DMS114 treated with DMSO at 0.1 percent for 48 hours (cell line): Measurements from ENCODE around the gene PUM1.

Source experiments
- DNase-seq: peaks from one replicate; lab custom pipeline; 2025; ENCODE audit not compliant: unreplicated experiment; lab: John Stamatoyannopoulos, UW

PUM1 gene

GRCh38 chr1:31032266-31032665 lies 33.3 kb downstream of the PUM1 start:
- DNase-seq: no peak

- no peak for DNase-seq
These were observed 34.0 kb downstream of the PUM1 start for GRCh38 chr1:31031330-31032143.

DNA sequence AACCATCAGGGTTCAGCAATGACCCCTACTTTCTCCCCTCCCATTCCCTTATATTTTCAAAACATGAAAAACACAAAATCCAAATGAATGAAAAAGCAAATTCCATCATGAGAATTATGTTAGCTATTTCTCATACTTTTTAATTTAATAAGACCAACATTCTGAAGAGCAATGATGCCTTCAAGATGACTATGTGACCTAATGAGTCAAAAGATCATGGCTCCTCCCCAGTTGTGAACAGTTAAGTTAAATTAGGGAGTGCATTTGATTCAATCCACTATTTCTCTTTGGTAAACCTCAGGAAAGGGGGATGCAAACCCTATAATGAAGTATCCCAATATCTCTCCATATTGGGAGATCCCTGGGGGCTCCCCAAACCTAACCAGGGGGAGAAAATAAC lies 36.5 kb downstream of the PUM1 start:
- no peak for DNase-seq

DNA sequence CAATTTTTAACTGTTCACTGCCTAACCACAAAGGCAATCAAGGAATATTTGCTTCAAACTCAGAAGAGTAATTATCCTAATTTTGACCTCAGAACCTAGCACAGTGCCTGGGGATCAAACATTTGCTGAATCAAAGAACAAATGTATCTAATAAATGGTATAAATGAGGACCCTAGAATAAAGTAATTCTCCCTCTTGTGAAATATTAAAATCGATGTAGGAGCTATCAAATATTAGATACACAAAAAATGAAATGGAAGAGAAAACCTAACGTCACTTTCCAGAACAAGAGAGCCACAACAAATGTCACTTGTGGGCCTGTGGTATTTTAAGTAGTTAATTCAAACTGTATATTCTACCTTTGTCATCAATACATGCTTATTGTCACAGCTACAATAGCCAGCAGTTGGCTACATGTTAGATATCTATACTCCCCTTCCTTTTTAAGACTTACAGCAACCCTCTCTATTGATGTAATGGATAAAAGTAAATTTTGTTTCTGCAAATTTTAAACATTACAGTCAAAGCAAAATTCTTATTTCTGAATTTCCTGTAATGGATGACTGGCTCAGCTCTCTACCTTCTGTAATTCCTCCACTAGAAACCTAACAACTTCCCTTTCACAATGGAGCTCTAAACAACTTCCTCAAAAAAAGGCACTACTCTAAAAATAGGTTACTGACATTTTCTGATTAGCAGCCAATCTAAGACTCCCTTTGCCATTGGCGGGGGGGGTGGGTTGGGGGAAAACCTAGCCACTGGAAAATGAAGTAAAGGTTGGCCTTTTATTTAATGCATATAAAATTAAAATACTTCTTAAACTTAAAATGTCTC lies 37.6 kb downstream of the PUM1 start:
- DNase-seq: no peak

- DNase-seq: no peak
These were observed 43.3 kb downstream of the PUM1 start for GRCh38 chr1:31022259-31022658.

GRCh38 chr1:31020007-31020790 lies 45.3 kb downstream of the PUM1 start:
- DNase-seq: no peak

DNA sequence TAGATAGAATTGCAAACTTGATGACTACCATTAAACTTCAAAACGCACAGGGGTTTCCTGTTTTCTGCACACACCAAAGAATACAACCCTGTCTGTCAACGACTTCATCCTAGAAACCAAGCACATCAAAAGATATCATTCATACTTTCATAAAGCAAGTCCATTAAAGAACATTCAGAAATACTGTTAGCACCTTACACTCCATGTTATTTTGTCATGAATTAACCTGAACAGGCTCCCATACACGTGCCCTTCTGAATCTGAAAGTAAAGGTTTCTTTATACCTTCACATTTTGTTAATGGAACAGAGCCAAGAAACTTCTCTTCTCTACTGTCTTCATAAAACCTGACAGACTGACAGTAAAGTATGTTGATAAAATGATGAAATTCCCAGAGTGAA lies 46.1 kb downstream of the PUM1 start:
- DNase-seq: no peak

DNA sequence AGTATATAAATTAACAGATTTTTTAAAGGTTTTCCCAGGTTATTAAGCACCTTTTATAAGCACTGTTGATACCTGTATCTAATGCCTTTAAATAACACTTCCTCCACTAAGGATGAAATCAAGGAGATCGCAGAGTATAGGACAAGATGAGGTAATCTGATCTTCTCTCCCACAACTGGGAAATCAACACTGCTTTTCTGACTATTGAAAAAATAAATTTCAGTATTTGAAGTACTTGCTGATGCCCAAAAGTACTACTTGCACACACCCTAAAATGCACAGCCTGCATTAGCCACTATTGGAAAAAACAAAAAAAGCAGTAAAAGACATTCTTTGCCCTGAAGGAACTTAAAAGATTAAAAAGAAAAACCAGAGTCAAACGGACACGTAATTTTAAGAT lies 48.6 kb downstream of the PUM1 start:
- no peak for DNase-seq

DNA sequence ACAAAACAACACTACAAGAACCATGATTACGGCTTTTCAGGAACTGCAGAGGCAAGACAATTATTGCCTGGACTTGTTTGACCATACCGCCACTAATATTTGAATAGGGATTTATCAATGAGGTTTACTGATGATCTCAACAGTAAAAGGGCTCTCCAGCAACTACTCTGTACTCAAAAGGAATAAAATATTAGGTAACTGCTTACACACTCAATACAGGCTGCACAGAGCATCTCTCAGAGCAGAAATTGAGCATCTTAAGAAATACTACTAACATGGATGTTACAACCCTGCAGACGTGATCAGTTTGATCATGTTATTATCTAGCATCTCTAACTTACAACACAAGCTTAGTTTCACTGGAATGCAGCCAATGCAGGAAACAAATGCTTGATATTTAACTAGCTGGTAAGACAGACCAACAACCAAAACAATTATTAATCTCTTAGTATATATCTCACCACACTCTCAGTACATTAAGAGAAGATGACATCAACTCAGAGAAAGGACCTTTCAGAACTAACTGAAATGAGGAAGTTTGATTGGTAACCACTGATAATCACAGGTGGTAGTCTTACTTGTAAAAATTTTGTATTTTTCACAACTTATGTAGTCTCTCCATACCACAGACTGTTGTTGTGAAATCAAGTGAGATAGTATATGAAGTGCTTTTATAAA lies 52.2 kb downstream of the PUM1 start:
- DNase-seq: no peak

DNA sequence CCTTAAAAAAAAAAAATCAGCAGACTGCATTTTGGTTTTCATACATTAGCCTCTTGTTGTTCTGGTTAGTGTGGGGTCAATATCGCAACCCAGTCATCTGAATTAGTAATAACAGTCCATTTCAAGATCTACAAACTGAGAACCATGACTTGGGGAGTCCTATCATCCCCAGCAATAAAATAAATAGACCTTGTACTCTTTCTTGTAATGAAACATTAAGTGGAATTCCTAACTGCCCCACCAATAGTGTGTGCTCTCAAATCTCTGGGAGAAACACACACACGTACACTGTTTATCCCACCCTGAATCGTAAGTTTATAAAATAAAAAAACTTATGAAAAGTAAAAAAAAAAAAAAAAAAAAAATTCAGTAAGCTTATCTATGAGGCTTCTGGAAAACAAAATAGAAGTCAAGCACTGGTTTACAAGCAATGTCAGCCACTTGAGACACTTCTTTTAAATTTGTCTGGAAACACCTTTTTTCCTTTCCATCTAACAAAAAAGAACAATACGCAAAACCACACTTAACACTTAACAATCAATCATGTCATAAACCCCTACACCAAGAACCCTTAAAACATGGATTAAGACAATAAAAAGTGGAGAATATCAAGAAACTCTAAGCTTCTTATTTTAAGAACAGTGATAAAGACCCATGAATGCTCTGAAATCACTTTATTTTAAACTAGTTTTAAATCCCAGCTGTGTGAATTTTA lies 53.1 kb downstream of the PUM1 start:
- no peak for DNase-seq

GRCh38 chr1:31011719-31012118 lies 53.8 kb downstream of the PUM1 start:
- DNase-seq: no peak

GRCh38 chr1:31010086-31010989 lies 55.2 kb downstream of the PUM1 start:
- DNase-seq: no peak

- no peak for DNase-seq
These were observed 58.0 kb downstream of the PUM1 start for GRCh38 chr1:31007462-31007991.

GRCh38 chr1:31006747-31007146 lies 58.8 kb downstream of the PUM1 start:
- DNase-seq: no peak

DNA sequence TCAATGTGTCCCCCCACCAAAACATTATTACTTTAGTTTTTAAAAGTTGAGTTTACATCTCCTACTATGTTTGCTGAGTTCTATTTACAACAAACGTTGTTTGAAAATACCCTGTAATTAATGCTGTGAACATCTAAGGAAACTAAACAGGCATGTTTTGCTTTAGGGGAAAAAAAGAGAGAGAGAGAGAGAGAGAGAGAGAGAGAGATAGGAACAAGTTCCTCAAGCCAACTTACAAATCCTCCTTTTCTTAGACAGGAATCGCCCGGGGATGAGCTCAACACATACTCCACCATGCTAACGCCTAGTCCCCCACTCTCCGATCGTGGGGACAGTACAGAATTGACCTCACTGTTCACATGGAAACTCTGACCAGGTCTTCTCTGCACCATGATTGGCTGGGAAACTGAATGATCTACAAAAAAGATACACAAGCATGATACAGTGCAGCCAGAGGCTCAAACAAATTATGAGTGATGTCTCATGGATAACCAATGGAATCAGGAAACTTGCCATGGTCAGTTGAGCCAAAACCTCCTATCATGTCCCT lies 59.8 kb downstream of the PUM1 start:
- DNase-seq: no peak

GRCh38 chr1:31005198-31005597 lies 60.3 kb downstream of the PUM1 start:
- no peak for DNase-seq

DNA sequence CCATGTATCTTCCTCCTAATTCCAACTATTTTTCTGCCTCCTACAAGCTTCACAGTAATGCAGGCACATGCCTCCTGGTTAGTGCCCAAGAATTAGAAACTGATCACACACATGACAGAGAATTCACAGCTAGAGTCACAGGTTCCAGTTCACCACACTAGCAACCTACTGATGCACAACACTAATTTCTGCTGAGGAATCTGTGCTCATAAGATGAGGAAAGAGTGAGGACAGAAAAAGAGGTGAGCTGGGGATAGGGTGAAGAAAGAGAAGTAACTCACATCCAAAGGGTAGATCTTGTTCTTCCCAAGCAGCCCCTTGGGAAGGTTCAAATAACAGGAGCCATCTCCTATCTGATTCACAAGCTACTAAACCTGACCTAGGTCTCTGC lies 61.3 kb downstream of the PUM1 start:
- no peak for DNase-seq

- no peak for DNase-seq
These were observed 61.8 kb downstream of the PUM1 start for GRCh38 chr1:31003613-31004230.
